Tibial artery (tissue), 4 donors: ENCODE data around the gene MAPRE3.

Experiments used
- DNase-seq, 2 donors: peaks; one replicate each; pipeline ENCODE4 v3.0.0-alpha.2; 2019
- H3K27ac ChIP-seq, 2 donors: fragments of 200-600 bp; sonication (generic) in 1 of 2; 1 replicate in 1 of 2; 2 replicates in 1 of 2; pipeline ENCODE4 v1.5.1; 2018 to 2019; ENCODE audit warnings: mild to moderate bottlenecking in 1 of 2
- H3K27me3 ChIP-seq, 2 donors: fragments of 200-600 bp; sonication (generic) in 1 of 2; one replicate each; pipeline versions ENCODE4 v1.5.1 to v1.6.0; 2016 to 2019
- H3K36me3 ChIP-seq, 3 donors: fragments of 200-600 bp; sonication (generic) in 2 of 3; one replicate each; pipeline ENCODE4 v1.5.1; 2016 to 2019; ENCODE audit warnings: mild to moderate bottlenecking in 2 of 3
- H3K4me1 ChIP-seq, 4 donors: fragments of 200-600 bp; sonication (generic) in 2 of 4; 1 replicate in 3 of 4; 2 replicates in 1 of 4; pipeline ENCODE4 v1.5.1; 2016 to 2019
- H3K4me3 ChIP-seq, 2 donors: fragments of 200-600 bp; sonication (generic) in 1 of 2; 1 replicate in 1 of 2; 2 replicates in 1 of 2; pipeline ENCODE4 v1.5.1; 2018 to 2019; ENCODE audit warnings: mild to moderate bottlenecking in 2 of 2
- H3K9me3 ChIP-seq, 3 donors: fragments of 200-600 bp; sonication (generic) in 1 of 3; one replicate each; pipeline ENCODE4 v1.5.1; 2016 to 2019
- intact Hi-C: fragments of 100-400 bp; cut with DNase I; formaldehyde crosslinking; loops from one replicate; pipeline ENCODE4 v1.15.0; 2023; ENCODE audit warnings: low total_unique reads
- TF ChIP-seq, protein P1 (sequence below), 2 experiments: fragments of 200-600 bp in 1 of 2; fragments of 450-650 bp in 1 of 2; IDR thresholded peaks; one replicate each; pipeline ENCODE4 v1.5.1; 2017 to 2019; ENCODE audit warnings: antibody characterized with exemption in 2 of 2, mild to moderate bottlenecking in 1 of 2, moderate library complexity in 1 of 2

The MAPRE3 gene

GRCh38 chr2:26983746-26984145, 13.3 kb downstream of the MAPRE3 start:
- peaks cover 0 to 8% (median 0%) of the 10 kb centered on the region in 4 donors for H3K4me1 ChIP-seq
- no peak overlapping the region for H3K4me3 ChIP-seq
- intact Hi-C loops = no loop called here
- DNase-seq = no peak
- H3K27ac ChIP-seq = no peak overlapping the region
- TF ChIP-seq, protein P1, sequence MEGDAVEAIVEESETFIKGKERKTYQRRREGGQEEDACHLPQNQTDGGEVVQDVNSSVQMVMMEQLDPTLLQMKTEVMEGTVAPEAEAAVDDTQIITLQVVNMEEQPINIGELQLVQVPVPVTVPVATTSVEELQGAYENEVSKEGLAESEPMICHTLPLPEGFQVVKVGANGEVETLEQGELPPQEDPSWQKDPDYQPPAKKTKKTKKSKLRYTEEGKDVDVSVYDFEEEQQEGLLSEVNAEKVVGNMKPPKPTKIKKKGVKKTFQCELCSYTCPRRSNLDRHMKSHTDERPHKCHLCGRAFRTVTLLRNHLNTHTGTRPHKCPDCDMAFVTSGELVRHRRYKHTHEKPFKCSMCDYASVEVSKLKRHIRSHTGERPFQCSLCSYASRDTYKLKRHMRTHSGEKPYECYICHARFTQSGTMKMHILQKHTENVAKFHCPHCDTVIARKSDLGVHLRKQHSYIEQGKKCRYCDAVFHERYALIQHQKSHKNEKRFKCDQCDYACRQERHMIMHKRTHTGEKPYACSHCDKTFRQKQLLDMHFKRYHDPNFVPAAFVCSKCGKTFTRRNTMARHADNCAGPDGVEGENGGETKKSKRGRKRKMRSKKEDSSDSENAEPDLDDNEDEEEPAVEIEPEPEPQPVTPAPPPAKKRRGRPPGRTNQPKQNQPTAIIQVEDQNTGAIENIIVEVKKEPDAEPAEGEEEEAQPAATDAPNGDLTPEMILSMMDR (IDR thresholded peaks at IDR 0.05) = no peak
- H3K9me3 ChIP-seq = no peaks in the 10 kb centered on the region
- H3K27me3 ChIP-seq = no peaks in the 10 kb centered on the region
- peaks cover 0 to 4% (median 0%) of the 10 kb centered on the region in 3 donors for H3K36me3 ChIP-seq

DNA sequence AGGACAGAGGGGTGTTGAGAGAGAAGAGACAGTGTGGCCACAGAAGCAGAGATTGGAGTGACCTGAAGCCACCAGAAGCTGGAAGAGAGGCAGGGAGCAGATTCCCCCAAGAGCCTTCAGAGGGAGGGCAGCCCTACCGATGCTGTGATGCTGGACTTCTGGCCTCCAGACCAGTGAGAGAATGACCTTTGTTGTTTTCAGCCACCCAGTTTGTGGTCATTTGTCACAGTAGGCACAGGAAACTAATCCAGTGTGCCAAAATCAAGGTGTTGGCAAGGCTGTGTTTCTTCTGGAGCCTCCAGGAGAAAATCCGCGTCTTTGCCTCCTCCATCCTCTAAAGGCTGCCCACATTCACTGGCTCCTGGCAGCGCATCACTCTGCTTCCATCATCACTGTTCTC, 15.4 kb downstream of the MAPRE3 start:
- intact Hi-C loops = no loop called here
- Histone ChIP-seq H3K4me1 (peaks cover 0 to 8% (median 0%) of the 10 kb centered on the region in 4 donors), H3K27me3 (no peaks in the 10 kb centered on the region), H3K4me3 (no peak overlapping the region), H3K9me3 (no peaks in the 10 kb centered on the region), H3K27ac (no peak overlapping the region), H3K36me3 (peaks cover 0 to 4% (median 0%) of the 10 kb centered on the region in 3 donors)
- no peak for DNase-seq
- TF ChIP-seq, protein P1 (IDR thresholded peaks at IDR 0.05) = no peak

DNA sequence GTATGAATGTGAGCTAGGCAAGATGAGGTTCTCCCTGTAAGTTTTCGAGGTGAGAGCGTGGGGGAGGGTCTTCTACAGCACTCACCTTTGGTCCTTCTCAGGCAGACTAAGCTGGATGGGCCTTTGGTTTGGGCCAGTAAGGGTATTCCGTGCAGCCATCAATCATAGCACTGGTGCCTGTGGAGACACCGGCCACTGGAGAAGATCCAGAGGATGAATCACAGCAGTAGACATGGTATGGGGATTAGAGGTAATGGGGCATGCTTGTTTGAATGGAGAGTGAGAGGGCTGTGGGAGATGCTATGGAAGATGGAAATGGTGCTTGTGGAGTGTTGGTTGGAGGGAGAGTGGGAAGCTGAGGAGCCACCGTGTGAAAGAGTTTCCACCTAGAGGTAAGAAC, 16.1 kb downstream of the MAPRE3 start:
- intact Hi-C loops = no loop called here

GRCh38 chr2:26988058-26988860, 17.8 kb downstream of the MAPRE3 start:
- Histone ChIP-seq H3K36me3 (peaks cover 0 to 4% (median 0%) of the 10 kb centered on the region in 3 donors), H3K4me1 (no peaks in the 10 kb centered on the region), H3K4me3 (no peak overlapping the region), H3K27me3 (no peaks in the 10 kb centered on the region), H3K9me3 (no peaks in the 10 kb centered on the region), H3K27ac (no peak overlapping the region)
- DNase-seq = no peak
- TF ChIP-seq, protein P1 (IDR thresholded peaks at IDR 0.05) = no peak
- intact Hi-C loops = no loop called here

More for the DNA sequence above, 16.1 kb downstream of the MAPRE3 start:
- TF ChIP-seq, protein P1 (IDR thresholded peaks at IDR 0.05) = no peak
- Histone ChIP-seq H3K36me3 (peaks cover 0 to 4% (median 0%) of the 10 kb centered on the region in 3 donors), H3K4me3 (no peak overlapping the region), H3K9me3 (no peaks in the 10 kb centered on the region), H3K27ac (no peak overlapping the region), H3K27me3 (no peaks in the 10 kb centered on the region), H3K4me1 (peaks cover 0 to 8% (median 0%) of the 10 kb centered on the region in 4 donors)
- DNase-seq = no peak

- intact Hi-C loops = no loop called here
- no peak overlapping the region for H3K4me3 ChIP-seq
- no peaks in the 10 kb centered on the region for H3K4me1 ChIP-seq
- TF ChIP-seq, protein P1 (IDR thresholded peaks at IDR 0.05) = no peak
- no peaks in the 10 kb centered on the region for H3K9me3 ChIP-seq
- peaks cover 0 to 4% (median 0%) of the 10 kb centered on the region in 3 donors for H3K36me3 ChIP-seq
- no peak for DNase-seq
- H3K27me3 ChIP-seq = no peaks in the 10 kb centered on the region
- H3K27ac ChIP-seq = no peak overlapping the region
Observed at GRCh38 chr2:26989156-26989555, 18.7 kb downstream of the MAPRE3 start.
